NCI-H345 (cell line): ENCODE results near the gene AHCTF1.
A peak's percentile ranks its signal among the peaks of the same experiment; 100 is the strongest.
"Not testable (repeated sequence)": the region's sequence is repeated elsewhere in the genome, so short reads cannot be mapped to it uniquely, and the experiment has no call there.

Source experiments
- DNase-seq: peaks from one replicate; lab custom pipeline; 2025; lab: John Stamatoyannopoulos, UW

AHCTF1 gene

DNA sequence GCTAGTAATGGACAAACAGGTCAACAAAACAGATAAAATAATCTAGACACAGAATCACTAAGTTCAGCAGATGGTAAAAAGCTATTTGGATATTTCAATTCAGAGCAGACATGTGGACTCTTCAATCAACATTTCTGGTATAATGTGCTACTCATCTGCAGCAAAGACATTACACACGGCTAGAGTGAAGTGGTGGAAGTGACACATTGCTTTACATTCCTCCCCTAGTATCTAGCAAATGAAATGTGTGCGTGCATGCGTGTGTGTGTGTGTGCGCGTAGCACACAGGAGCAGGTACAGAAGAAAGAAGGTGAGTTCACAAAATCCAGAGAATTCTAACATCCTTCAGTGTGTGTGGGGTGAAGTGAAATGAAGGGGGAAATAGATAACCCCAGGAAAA lies 8.3 kb downstream of the AHCTF1 start:
- DNase-seq: no peak

DNA sequence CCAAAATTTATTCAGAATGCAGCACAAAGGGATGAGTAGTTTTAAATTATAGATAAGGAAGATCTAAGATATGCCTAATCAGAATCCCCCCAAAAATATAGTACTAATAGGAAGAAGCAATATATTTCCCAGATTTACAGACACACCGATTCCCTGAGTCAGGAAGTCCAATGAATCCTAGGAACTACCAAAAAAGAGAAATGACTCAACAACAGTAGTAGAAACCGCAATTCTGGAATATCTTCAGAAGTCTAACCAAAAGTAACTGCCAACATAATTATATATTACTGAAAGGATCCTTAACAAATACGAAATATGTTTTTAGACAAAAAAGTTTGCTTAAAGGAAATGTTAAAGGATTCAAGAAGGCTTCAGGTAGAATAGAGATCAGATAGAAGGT lies 10.3 kb downstream of the AHCTF1 start:
- no peak for DNase-seq

DNA sequence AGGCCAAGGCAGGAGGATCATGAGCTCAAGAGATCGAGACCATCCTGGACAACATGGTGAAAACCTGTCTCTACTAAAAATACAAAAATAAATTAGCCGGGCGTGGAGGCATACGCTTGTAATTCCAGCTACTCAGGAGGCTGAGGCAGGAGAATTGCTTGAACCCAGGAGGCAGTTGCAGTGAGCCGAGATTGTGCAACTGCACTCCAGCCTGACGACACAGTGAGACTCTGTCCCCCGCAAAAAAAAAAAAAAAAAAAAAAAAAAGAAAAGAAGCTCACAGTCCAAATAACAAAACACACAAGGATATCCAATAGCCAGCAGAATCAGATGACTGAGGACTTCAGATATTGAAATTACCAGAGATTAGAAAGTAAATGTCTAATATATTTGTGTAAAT lies 11.8 kb downstream of the AHCTF1 start:
- no peak for DNase-seq

DNA sequence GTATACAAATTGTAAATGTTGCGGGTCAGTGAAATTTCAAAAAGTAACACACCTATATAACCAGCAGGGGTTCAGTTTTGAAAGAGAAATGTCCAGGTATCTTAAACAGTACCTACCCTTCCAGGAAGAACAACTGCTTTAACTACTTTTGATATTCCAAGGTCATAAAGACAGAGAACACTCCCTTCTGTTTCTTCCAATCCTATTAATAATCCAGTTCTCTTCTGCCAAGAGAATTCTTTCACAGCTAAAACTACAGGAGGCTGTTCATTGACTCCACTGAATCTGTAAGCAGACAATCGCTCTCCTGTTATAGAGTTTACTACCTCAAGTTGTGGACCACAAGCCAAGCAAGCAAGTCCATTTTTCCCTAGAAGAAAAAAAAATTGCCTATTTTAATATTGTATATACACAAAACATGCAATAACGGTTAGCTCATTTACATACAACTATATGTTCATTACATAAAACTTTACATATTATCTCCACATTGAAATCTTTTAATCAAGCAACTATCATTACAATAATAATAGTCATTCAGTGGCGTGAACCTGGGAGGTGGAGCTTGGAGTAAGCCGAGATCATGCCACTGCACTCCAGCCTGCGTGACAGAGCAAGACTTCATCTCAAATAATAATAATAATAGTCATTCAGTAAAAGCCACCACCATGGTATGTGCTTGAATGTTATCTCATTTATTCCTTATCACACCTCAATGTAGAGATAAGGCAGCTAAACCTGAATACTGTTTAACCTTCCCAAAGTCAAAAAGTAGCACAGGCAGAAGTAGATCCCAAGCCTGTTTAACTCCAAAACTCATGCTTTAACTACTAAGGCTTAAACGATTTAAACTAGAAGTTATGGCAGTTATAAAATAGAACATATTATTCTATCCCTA lies 15.5 kb downstream of the AHCTF1 start:
- DNase-seq: not testable (repeated sequence)

DNA sequence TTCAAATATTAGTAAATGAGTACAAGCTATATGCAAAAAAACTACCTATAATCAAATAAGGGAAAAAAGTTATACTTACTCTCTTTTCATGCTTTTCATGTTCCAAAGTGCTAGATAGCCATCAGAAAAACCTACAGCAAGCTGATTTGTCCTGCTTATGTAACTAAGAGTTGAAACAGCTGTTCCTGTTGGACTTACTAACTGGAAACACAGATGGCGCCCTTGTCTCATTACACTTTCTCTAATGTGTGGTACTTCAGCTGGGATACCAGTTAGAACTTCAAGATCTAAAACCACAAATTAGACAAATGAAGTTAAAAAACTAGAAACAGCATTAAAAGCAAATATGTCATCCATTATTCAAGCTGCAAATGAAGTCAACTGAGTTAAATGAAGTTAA lies 24.3 kb downstream of the AHCTF1 start:
- DNase-seq: peak; percentile 21

DNA sequence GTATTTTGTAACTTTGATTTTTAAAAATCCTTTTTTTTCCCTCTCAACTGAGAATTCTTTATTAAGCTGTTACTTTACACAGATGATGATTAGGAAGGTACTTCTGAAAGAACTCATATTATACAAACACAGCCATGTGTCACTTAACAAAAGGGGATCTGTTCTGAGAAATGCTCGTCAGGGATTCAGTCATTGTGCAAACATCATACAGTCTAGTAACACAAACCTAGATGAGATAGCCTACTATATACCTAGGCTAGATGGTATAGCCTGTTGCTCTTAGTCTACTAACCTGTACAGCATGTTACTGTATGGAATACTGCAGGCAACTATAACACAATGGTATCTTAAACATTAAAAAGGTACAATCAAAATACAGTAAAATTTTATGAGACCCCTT lies 24.9 kb downstream of the AHCTF1 start:
- DNase-seq: no peak

DNA sequence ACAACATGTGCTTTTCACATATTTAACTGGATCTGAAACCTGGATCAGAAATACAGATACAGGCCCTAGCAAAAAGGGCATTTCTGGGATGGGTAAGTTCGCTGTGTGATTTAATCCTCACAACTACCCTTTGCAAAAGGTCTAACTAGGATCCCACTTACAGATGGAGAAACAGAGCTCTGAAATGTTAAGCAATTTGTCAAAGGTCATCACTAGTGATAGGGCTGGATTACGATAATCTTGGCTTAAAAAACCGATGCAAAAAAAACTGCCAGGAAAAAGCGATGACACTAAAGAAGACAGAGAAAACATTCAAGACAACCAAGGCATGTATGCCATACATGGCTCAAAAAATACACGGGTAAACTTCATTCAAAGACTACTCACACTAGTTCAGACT lies 29.9 kb downstream of the AHCTF1 start:
- no peak for DNase-seq

DNA sequence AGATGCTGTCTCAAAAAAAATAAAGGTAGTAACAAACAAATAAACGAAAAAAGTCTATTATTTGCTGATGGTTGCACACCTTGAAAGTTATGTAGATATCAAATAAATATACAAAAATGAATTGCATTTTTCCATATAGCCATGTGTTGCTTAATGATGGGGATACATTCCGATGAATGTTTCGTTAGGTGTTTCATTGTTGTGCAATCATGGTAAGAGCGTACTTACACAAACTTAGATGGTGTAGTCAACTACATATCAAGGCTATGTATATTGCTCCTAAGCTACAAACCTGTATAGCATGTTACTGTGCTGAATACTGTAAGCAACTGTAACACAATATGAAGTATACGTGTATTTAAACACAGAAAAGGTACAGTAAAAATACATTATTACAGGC lies 34.4 kb downstream of the AHCTF1 start:
- DNase-seq: no peak

DNA sequence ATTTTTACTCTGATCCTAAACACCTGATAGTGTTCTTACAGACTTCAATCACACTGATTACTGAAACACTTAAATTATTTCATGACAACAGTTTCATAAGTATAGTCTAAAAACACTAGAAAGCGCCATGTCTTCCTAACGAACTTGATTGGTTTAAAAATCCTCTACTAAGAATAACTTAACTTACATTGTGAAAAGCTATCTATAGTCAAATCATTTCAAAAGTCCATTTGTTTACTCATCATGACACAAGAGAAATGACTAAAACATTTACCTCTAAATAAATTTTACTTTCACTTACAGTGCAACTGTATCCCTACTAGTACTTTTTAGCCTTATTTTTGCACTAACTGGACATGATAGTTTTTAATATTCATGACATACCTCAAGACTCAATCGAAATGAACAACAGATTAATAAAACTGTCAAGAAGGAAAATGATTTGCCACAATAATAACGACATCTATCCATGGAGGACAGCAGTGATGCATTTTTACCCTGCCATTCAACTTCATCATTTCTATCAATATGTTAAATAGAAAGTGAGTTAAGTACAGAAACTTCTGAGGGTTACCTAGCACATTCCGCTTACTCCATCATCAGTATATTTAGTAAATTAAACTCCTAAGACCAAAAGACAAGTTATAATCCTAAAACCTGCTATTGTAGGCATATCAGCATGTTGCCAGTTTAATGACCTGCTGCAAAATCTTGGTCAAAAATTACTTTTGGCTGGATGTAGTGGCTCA lies 38.4 kb downstream of the AHCTF1 start:
- no peak for DNase-seq

DNA sequence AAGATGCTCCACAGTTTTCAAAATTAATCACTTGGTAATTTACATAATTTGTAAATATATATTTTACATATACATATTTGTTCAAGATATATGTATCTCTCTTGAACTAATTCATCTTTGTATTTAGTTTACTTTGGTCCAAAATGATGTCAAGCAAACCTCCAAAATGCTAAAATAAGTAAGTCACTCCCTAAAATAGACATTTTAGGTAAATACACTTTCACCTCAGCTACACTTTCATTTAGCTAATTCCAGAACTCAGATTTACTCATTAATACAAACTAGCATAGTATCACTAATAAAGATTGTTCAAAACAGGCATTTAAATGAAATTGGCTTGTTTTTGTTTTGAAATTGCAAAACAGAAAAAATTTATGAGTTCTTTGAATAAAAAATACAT lies 40.6 kb downstream of the AHCTF1 start:
- no peak for DNase-seq

DNA sequence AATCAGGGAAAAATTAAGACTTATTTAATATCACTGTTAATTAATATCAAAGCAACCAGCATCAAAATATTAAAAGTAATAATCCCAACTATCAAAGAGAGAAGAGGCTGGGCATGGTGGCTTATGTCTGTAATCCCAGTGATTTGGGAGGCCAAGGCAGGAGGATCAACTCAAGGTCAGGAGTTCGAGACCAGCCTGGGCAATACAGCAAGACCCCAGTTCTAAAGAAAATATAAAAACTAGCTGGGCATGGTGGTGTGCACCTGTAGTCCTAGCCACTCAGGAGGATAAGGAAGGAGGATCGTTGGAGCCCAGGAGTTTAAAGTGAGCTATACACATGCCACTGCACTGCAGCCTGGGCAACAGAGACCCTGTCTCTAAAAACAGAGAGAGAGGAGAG lies 43.2 kb downstream of the AHCTF1 start:
- DNase-seq: no peak

DNA sequence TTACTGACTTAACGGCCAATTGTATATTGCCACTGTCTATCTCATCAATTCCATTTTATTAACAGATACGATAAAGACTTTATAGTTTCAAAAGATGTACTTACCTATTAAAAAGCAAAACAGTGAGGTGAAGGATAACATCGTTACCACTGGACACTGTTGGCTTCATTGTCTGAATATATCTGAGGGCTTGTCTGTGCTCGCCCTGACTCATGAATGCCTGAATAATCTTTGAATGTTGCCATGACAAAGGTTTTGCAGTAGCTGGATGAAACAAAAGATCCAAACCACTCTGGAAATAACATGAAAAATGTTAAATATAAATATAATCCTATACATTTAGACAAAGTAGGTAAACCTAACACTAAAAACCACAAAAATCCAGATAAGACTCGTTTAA lies 46.4 kb downstream of the AHCTF1 start:
- DNase-seq: not testable (repeated sequence)

DNA sequence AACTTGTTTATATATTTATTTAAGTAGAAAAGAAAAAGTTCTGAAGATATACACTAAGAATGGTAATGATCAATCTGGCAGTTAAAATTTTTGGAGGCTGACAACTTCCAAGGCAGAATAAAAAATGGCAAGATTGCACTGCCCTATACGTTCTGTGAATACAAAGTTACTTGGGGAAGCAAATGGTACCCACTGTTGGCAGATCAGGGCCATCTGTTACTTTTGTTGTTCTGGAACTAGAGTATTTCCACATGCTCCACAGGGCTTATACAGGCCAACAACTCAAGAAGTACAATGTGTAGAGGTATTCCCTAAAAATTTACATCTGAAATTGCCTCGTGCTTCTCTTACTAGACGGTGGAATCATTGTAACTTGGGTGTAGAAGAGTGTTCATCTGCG lies 53.2 kb downstream of the AHCTF1 start:
- no peak for DNase-seq

DNA sequence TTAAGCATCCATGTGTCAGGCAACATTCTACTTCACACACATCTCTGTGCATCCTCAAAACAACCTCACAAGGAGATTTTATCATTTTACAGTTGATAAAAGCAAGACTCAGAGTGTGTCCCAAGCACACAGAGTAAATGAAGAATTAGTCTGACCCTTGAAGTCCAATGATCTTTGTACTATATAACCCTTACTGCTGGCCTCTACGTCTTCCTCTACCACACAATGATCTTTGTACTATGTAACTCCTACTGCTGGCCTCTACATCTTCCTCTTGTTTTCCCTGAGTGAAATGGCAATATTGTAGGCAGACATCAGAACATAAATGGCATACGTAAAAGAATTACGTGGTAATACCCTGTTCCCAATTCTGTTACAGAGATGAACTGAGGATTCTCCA lies 55.3 kb downstream of the AHCTF1 start:
- DNase-seq: no peak

DNA sequence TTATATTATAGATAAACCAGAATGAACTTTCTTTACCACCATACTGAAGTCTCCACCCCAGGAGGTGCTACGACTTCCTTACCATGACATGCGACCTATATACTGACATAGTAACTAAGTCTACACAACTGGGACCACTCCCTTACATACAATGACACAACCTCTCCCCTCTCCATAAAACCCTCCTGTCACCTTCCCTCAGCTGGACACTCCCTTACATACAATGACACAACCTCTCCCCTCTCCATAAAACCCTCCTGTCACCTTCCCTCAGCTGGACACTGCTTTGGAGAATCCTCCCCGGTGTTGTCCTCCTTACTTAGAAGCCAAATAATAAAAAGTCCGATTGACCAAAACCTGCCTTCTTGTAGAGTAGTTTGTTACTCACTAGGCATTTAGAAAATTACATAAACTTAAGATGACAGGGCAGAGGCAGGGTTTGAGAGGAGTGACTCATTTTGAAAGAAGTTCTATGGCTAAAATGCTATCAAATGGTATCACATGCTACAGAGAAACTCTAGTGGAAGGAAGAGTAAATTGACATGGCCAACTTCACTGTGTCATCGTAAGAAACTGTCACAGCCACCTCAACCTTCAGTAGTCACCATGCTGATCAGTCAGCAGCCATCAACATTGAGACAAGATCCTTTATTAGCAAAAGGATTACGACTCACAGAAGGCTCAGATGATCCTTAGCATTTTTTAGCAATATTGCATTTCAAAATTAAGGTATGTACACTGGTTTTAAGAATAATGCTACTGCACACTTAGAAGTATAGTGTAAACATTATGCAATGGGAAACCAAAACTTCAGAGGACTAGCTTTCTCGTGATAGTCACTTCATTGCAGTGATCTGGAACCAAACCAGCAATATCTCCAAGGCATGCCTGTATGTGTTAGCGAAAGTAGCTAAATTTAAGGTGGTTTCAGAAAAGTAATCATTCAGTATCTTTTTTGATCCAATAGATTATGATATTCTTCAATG lies 56.4 kb downstream of the AHCTF1 start:
- DNase-seq: no peak

DNA sequence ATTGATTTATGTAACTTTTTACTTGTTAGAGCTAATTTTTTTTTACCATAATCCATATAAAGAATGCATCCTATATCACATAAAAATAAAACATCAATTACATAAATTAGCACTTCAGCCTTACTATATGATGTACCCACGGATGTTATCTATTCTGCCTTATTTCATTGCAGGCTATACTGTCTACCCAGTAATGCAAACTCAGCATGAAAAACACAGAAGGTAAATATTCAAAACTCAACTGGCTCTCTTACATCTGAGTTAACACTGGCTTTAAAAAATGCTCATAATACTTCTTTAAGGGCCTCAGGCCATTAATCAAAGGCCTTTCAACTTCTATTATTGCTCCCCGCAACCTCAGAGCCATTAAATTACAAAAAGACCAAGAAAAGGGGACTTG lies 65.8 kb downstream of the AHCTF1 start:
- no peak for DNase-seq

DNA sequence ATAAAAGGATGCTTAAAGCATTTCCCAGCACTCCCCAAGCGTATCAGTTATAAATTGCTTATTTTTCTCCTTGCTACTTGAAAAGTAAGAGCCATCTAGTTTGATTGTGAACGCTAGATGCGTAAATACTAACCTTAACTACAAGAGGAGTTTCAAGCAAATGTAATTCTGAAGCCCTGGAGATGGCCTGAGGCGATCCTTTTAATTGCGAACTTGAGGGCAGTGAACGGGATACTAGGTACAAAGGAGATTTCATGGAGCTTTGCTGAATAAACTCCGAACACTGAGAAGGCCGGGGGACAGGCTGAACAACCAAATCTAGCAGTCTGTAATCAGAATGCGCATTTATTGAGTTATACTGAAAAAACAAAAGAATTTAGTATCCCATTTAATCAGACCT lies 68.0 kb downstream of the AHCTF1 start:
- not testable (repeated sequence) for DNase-seq

DNA sequence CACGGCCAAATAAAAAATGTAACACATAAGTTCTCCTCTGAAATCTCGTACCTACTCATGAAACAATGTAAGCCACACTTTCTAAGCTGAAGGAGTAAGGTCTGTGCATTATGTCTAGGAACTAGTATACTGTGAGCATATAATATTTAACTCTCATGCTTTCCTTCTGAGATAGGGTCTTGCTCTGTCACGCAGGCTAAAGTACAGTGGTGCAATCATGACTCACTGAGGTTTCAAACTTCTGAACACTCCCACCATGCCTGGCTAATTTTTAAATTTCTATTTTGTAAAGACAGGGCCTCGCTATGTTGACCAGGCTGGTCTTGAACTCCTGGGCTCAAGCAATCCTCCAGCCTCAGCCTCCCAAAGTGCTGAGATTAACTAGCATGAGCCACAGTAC lies 71.3 kb downstream of the AHCTF1 start:
- no peak for DNase-seq

DNA sequence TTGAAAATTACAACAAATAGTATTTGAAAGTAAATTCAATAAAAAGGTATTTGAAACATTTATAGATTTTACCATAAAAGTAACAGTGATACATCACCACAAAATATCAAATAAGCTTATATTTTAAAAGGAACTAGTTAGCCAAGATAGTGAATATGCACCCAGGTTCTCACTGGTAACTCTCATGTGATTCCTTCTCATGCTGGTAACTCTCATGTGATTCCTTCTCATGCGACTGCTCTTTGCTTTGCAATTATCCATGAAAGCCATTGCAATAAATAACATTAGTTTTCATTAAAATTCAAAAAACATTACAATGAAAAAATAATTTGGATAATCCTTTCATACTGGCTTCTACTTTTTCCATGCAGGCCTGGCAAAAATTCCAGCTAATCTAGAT lies 75.4 kb downstream of the AHCTF1 start:
- DNase-seq: no peak

DNA sequence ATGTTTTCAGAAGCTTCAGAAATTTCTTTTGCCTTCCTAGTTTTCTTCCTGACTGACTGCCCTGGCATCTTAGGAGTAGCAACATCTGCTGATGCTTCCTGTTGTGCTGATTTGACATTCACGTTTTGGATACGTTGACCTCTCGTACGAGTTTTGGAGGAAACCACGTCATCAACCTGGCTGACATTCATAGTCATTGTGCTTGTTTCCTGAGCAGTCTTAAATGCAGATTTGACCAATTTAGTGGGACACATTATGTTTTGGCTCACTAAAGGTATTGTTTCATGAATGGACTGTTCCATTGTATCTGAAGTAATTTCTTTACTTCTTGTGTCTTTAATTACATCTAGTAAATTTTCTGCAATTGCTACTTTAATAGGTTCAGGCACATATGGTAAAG lies 81.1 kb downstream of the AHCTF1 start:
- not testable (repeated sequence) for DNase-seq

DNA sequence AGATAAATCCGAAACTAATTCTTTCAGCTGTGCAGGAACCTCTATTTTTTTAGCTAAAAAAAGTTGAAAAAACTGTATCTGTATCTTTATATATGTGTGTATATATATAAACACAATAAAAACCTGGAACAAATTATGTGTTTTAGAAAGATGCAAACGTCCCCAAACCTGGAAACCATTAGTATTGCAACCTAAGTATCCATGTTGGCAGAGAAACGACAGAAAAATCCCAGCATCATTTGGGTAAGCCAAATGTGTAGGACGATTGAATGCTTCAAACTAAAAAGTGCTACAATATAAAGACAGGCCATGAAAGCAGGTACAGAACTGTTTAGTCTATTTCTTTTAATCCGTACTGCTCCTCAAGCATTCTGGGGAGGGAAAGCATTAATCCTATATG lies 87.9 kb downstream of the AHCTF1 start:
- no peak for DNase-seq

DNA sequence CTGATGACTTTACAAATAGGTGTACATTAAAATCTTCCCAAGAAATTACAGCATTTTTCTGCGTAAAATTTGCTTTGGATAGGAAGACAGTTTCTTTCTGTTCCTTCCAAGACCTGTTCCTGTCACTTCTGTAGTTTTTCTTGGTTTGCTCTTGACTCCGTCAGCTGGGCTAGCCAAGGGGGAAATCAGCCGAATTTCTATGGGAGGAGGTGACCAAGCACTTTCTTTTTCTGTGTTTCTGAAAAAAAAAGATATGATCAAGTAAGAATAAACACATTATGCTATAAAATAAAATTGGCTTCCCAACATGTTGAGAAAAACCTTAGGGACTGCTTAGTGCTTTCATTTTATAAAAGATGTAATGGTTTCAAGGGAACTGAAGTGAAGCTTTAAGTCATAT lies 91.0 kb downstream of the AHCTF1 start:
- DNase-seq: not testable (repeated sequence)
